NCI-H226 (cell line): ENCODE results near the gene IGF2BP2.
"Not testable (repeated sequence)": the region's sequence is repeated elsewhere in the genome, so short reads cannot be mapped to it uniquely, and the experiment has no call there.

Experiments
- DNase-seq: peaks from one replicate; pipeline ENCODE4 v3.0.0-alpha.2; 2015

IGF2BP2 gene

DNA sequence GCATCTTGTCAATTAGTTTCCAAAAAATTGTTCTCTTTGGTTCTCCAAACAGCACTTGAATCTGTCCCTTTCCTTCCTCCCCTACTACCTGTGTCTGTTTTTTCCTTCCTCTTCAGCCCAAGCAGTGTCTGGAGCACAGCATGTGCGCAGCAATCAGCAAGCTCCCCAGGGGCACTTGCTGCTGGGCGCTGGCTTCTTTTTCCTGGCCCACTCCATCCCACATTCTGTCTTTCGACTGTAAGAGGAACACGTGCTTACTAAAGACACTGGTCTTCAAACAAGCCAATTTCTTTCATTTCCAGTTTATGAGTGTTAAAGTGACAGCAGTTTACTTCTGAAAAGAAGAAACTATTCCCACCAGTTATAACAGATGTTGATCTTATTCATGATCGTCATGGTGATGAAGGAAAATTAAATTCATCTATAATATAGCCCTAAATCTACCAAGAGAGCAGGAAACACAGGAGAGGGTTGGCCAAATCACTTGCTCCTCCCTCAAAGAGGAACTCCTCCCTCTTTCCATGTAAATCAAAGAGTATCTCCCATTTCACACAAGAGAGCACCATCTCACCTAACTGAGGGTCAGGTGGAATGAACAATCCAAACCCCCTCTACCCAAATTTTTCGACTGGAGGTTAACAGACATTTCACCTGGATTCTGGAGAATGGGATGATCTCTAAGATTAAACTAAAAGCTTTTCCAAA, 115.4 kb downstream of the IGF2BP2 start:
- DNase-seq, result no peak

DNA sequence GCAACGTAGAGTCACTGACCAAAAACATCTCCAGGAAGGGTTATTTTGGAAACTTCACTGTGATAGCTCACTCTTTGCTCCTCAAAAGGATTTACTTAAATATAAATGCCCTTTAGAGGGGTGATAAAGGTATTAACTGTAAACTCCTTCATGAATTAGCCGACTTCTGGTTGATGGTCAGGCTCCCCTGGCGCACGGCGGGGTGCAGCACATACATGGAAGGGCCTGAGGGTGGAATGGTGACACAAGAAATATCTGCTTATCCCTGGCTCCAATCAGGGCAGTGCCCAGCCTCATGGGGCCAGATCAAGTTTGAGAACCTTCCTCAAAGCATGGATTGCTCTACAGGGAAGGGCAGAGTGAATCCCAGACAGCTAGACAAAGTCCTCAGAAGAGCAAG, 116.5 kb downstream of the IGF2BP2 start:
- no peak for DNase-seq

DNA sequence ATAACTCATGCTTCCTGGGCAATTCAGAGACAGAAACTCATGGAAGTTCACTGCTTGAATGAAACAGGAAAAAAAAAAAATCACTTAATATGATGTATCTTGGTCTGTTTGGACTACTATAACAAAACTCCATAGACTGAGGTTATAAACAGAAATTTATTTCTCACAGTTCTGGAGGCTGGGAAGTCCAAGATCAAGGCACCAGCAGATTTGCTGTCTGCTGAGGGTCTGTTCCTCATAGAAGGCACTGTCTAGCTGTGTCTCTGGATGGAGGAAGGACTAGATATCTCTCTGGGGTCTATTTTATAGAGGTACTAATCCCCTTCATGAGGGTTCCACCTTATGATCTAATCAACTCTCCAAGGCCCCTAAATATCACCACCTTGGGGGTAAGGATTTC, 119.3 kb downstream of the IGF2BP2 start:
- no peak for DNase-seq

DNA sequence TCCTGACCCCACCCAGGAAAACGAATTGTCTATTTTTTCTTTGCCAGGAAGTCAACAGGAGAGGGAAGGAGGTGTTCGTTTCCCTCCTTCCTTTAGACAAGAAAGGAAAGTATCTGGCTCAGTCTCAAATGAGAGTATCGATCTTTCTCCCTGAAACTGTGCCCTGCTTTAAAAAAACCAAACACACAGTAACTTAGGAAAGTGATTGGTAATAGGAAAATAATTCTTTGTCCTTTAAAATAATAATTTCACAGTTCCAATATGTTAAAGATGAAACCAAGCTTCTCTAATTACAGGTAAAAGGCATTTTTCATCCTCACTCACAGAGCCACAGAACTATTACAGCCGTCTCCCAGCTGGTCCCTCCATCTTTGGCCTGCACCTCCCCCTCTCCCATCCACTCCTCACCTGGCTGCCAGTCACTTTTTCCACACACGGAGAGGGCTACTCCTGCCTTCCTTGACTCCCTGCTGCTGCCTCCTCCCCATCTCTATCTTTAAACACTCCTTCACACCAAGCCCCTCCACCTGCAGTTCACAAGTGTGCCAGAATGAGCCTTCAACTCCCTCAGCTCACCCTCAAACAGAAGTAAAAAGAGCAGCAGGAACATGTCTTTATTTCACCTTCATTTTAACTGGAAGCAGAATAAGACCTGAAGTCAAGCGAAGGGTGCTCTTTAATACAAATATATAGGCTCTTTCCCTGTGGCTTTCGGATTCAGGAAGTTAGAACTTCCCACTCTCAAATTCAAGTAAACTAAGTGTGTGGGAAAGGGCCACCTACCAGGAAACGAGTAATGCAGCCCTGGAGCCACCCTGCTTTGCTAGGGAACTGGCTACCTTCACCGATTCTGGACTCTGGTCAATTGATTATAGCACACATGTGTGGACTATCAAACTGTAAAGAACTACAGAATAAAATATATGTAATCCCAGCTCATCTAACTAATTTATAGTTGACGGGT, 122.3 kb downstream of the IGF2BP2 start:
- no peak for DNase-seq

DNA sequence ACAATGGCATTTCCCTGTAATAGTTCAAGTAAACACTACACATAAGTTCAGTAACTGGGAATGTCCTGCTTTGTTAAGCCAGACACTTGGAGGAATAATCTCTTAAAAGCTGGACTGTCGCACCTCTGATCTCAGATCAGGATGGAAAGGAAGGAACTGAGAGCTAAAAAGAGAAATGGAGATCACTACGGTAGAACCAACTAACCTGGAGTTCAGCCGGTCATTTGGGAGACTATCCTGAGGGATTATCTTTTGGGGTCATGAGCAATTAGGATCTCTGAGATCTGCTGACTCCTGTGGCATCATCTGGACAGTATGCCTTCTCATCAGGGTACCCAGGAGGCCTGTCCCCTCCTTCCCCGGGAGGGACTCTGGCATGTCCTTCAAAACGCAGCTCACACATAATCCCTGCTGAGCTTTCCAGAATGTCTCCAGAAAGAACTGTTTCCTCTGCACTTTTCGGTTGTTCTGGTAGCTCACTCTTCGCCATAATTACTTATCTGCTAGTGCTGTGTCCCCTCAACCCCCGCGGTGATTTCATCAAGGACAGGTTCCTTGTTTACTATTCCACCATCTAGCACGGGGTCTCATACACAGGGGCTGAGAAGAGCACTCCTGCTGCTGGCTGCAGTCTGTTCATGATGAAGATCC, 123.1 kb downstream of the IGF2BP2 start:
- no peak for DNase-seq

DNA sequence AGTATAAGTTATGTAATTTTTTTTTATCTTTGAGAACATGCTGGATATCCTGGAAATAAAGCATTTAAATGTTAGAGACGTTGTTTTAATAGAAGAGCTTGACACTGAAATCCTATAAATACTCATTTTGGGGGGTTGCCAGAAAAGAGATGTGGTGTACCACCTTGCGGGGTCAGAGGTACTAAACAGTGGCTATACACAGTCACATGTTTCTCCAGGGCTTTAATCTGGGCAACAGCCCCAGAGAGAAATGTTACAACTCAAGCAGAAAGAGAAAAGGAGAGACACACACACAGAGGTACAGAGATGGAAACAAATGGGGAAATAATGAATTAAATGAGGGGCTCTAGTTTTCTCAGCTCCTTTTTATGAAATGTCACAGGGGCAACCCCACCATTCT, 124.9 kb downstream of the IGF2BP2 start:
- no peak for DNase-seq

DNA sequence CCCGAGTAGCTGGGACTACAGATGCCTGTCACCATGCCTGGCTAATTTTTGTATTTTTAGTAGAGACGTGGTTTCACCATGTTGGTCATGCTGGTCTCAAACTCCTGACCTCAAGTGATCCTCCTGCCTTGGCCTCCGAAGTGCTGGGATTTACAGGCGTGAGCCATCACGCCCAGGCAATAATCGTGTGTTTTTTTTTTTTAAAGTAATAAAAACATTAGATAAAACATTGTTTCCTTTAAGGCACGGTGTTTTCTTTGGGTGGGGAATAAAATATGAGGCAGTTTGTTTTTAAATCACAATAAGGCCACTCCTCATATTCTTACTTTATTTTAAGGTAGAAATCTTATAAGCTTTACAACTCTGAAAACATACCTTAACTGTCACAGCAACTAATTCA, 127.6 kb downstream of the IGF2BP2 start:
- not testable (repeated sequence) for DNase-seq

DNA sequence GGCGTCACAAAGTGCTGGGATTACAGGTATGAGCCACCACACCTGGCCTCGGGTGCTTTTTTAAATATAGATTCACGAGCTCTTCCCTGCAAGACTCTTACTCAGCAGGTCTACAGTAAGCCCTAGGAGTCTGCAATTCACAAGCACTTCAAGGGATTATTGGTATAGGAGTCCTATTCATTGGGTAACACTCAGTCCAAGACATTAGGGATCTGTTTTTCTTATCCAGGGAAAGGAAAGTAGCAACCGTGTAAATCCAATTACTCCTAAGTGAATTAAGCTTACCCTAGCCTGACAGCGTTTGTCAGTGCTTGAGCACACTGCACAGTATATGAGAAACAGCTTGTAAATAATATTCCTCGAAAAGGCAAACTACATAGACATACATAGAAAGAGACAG, 128.8 kb downstream of the IGF2BP2 start:
- no peak for DNase-seq

GRCh38 chr3:185693985-185694653, 130.7 kb downstream of the IGF2BP2 start:
- DNase-seq, result no peak

- no peak for DNase-seq
Observed at GRCh38 chr3:185691622-185692021, 133.2 kb downstream of the IGF2BP2 start.

DNA sequence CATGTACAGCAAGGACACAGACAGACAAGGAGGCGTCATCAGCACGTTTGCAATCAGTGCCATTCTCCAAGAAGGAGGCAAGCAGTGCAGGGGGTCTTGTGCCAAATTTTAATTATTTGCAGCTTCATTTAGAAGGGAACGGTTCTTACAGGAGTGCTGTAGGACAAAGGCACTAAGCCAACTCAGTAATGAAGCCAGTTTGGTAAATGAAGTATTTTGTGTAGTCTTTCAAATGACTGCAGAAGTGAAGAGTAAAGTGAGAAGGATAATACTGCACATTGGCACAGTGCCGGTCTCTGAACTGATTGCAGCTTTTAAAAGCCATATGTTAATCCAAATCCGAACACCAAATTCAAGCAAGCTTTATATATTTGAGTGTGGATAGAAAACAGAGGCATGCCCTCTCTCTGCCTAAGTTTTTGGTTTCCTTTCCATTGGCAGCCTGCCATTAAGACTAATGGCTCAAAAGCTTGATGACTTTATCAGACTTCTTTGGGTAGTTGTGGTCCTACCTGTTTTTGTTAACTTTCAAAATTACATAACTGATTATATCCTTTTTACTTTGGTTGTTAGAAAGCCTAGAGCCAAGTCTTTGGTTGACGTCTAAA, 137.5 kb downstream of the IGF2BP2 start:
- no peak for DNase-seq

GRCh38 chr3:185685231-185686035, 139.4 kb downstream of the IGF2BP2 start:
- no peak for DNase-seq

GRCh38 chr3:185680231-185680630, 144.6 kb downstream of the IGF2BP2 start:
- no peak for DNase-seq

GRCh38 chr3:185678027-185678426, 146.8 kb downstream of the IGF2BP2 start:
- DNase-seq, result no peak

DNA sequence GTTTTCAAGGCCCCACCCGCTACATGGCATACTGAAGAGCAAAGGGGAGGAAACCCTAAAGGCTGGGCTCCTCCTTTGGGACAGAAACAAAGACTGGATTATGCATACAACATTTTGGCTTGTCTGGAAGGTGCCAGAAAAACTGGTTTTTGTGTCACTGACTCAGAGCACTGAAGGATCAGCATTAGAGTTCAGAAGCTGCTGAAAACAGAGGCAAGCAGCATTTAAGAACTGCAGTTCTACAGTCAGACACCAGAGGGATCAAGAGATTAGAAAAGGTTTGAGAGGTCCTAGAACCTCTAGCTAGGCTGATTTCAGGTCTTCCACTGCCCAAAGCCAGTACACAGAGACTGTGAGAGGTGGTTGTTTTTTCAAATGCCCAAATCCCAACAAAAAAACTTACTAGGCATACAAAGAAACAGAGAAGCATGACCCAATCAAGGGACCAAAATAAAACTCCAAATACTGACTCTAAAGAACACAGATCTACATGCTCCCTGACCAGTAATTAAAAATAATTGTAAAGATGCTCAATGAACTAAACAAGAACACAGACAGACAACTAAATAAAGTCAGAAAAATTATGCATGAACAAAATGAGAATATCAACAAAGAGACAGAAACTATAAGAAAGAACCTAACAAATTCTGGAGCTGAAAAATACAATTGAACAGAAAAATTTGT, 147.6 kb downstream of the IGF2BP2 start:
- DNase-seq, result peak; percentile 50

DNA sequence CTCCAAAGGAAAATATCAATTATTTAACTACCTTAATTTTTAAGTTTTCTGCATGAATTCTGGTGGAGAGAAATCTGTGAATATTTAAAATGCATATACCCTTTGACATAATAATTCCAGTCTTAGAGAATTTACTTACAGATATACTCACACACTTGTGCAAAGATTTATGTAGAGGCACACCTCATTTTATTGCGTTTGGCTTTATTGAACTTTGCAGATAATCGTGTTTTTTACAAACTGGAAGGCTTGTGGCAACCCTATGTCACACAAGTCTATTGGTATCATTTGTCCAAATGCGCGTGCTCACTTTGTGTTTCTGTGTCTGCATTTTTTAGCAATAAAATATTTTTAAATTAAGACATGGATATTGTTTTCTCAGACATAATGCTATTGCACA, 157.3 kb downstream of the IGF2BP2 start:
- DNase-seq, result no peak

GRCh38 chr3:185663929-185664328, 160.9 kb downstream of the IGF2BP2 start:
- no peak for DNase-seq

DNA sequence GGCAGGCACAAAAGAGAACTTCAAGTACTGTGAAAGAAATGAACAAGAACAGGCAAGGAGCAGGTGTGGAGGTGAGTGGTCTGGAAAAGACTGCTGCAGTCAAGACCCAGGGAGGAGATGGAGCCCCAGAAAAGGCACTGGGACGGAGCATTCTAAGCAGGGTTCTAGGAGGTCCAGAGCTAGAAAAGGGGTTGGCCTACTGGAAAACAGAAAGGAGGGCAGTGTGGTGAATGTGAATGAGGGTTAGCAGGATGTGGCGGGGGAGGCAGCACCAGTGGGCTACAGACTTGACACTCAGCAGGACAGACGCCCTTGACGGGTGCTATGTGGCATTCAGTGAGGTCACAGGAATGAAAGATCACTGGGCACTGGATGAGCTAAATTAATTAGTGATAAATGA, 163.1 kb downstream of the IGF2BP2 start:
- DNase-seq, result no peak

GRCh38 chr3:185661296-185661695, 163.5 kb downstream of the IGF2BP2 start:
- not testable (repeated sequence) for DNase-seq

GRCh38 chr3:185659942-185660921, 164.6 kb downstream of the IGF2BP2 start:
- DNase-seq, result peak; percentile 59
